Activated CD8-positive, alpha-beta memory T cell treated with anti-CD3 and anti-CD28 coated beads, Interleukin-2, amount 50 U/mL, for 1 hour (primary cell): ENCODE measurements around the gene ASCL1.

Experiments used
- DNase-seq: peaks from one replicate; pipeline ENCODE4 v3.0.0-alpha.2; 2020; ENCODE audit errors: extremely low read depth

Gene ASCL1

GRCh38 chr12:102951841-102952240 lies 5.6 kb upstream of the ASCL1 start:
- no peak for DNase-seq

GRCh38 chr12:102953221-102953620 lies 4.3 kb upstream of the ASCL1 start:
- DNase-seq: no peak

GRCh38 chr12:102954134-102954533 lies 3.3 kb upstream of the ASCL1 start:
- no peak for DNase-seq

GRCh38 chr12:102955926-102956737 lies 1.3 kb upstream of the ASCL1 start:
- DNase-seq: no peak

GRCh38 chr12:102956738-102957327 lies 641 bp upstream of the ASCL1 start:
- DNase-seq: no peak

GRCh38 chr12:102958073-102958829 lies 777 bp downstream of the ASCL1 start:
- DNase-seq: no peak

GRCh38 chr12:102958830-102959176 lies 1.3 kb downstream of the ASCL1 start:
- no peak for DNase-seq

GRCh38 chr12:102959391-102959790 lies 1.9 kb downstream of the ASCL1 start:
- DNase-seq: no peak

GRCh38 chr12:102960766-102961465 lies 3.4 kb downstream of the ASCL1 start:
- DNase-seq: no peak

- no peak for DNase-seq
Observed at GRCh38 chr12:102961466-102961855, 4.0 kb downstream of the ASCL1 start.

- DNase-seq: no peak
Observed at GRCh38 chr12:102962532-102962931, 5.1 kb downstream of the ASCL1 start.

GRCh38 chr12:102962986-102963385 lies 5.5 kb downstream of the ASCL1 start:
- no peak for DNase-seq

GRCh38 chr12:102963796-102964195 lies 6.3 kb downstream of the ASCL1 start:
- DNase-seq: no peak

- DNase-seq: no peak
Observed at GRCh38 chr12:102964872-102965271, 7.4 kb downstream of the ASCL1 start.

GRCh38 chr12:102965281-102966155 lies 8.0 kb downstream of the ASCL1 start:
- DNase-seq: no peak

GRCh38 chr12:102966200-102966863 lies 8.9 kb downstream of the ASCL1 start:
- DNase-seq: no peak

GRCh38 chr12:102970780-102971179 lies 13.3 kb downstream of the ASCL1 start:
- DNase-seq: no peak

GRCh38 chr12:102971227-102971626 lies 13.8 kb downstream of the ASCL1 start:
- no peak for DNase-seq

GRCh38 chr12:102973583-102973982 lies 16.1 kb downstream of the ASCL1 start:
- no peak for DNase-seq

- no peak for DNase-seq
Observed at GRCh38 chr12:102976609-102977280, 19.3 kb downstream of the ASCL1 start.
